ENCODE data around the gene LIME1. TPM values are rescaled to one million over a fixed set of nuclear protein-coding genes. Genes with fewer than 3 reads are reported as not detected.

The LIME1 gene
- total and polyA plus RNA-seq, 10 donors = 24.0 to 96.6 (median 49.5) TPM

DNA sequence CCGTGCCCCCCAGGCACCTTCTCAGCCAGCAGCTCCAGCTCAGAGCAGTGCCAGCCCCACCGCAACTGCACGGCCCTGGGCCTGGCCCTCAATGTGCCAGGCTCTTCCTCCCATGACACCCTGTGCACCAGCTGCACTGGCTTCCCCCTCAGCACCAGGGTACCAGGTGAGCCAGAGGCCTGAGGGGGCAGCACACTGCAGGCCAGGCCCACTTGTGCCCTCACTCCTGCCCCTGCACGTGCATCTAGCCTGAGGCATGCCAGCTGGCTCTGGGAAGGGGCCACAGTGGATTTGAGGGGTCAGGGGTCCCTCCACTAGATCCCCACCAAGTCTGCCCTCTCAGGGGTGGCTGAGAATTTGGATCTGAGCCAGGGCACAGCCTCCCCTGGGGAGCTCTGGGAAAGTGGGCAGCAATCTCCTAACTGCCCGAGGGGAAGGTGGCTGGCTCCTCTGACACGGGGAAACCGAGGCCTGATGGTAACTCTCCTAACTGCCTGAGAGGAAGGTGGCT, 39.1 kb upstream of the LIME1 start:
- peak overlapping the region in 7 of 8 donors; percentile 27 to 63 (median 42) for H3K4me3 ChIP-seq
- intact Hi-C loops (cut with DNase I; ENCODE audit: low total_unique reads) = no loop called here
- WGBS, 5 donors = 55 to 68% (median 58%) methylated on average over 6 to 7 of the region's 7 CpGs
- DNase-seq = peak; percentile 77
- H3K36me3 ChIP-seq = peaks cover 0 to 75% (median 19%) of the 10 kb centered on the region in 6 donors
- H3K27me3 ChIP-seq (replicated peaks in 1 of 7) = peaks cover 0 to 7% (median 0%) of the 10 kb centered on the region in 7 donors
- TF ChIP-seq POLR2AphosphoS5 (IDR thresholded peaks at IDR 0.05) = peak in 1 of 3 donors; percentile 8
- TF ChIP-seq, protein P1, sequence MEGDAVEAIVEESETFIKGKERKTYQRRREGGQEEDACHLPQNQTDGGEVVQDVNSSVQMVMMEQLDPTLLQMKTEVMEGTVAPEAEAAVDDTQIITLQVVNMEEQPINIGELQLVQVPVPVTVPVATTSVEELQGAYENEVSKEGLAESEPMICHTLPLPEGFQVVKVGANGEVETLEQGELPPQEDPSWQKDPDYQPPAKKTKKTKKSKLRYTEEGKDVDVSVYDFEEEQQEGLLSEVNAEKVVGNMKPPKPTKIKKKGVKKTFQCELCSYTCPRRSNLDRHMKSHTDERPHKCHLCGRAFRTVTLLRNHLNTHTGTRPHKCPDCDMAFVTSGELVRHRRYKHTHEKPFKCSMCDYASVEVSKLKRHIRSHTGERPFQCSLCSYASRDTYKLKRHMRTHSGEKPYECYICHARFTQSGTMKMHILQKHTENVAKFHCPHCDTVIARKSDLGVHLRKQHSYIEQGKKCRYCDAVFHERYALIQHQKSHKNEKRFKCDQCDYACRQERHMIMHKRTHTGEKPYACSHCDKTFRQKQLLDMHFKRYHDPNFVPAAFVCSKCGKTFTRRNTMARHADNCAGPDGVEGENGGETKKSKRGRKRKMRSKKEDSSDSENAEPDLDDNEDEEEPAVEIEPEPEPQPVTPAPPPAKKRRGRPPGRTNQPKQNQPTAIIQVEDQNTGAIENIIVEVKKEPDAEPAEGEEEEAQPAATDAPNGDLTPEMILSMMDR (IDR thresholded peaks at IDR 0.05 in 8 of 11, conservative IDR thresholded peaks at IDR 0.05 in 3 of 11) = no peak
- H3K27ac ChIP-seq = peak overlapping the region in 5 of 8 donors; percentile 70 to 77 (median 72)
- peaks cover 31 to 78% (median 57%) of the 10 kb centered on the region in 6 donors for H3K4me1 ChIP-seq
- no peaks in the 10 kb centered on the region for H3K9me3 ChIP-seq

DNA sequence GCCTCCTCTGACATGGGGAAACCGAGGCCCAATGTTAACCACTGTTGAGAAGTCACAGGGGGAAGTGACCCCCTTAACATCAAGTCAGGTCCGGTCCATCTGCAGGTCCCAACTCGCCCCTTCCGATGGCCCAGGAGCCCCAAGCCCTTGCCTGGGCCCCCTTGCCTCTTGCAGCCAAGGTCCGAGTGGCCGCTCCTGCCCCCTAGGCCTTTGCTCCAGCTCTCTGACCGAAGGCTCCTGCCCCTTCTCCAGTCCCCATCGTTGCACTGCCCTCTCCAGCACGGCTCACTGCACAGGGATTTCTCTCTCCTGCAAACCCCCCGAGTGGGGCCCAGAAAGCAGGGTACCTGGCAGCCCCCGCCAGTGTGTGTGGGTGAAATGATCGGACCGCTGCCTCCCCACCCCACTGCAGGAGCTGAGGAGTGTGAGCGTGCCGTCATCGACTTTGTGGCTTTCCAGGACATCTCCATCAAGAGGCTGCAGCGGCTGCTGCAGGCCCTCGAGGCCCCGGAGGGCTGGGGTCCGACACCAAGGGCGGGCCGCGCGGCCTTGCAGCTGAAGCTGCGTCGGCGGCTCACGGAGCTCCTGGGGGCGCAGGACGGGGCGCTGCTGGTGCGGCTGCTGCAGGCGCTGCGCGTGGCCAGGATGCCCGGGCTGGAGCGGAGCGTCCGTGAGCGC, 38.5 kb upstream of the LIME1 start:
- DNase-seq = peak; percentile 73
- Histone ChIP-seq H3K27me3 (replicated peaks in 1 of 7) (peaks cover 0 to 7% (median 0%) of the 10 kb centered on the region in 7 donors), H3K36me3 (peaks cover 0 to 79% (median 19%) of the 10 kb centered on the region in 6 donors), H3K27ac (peak overlapping the region in 7 of 8 donors; percentile 40 to 77 (median 71)), H3K4me1 (peaks cover 30 to 72% (median 56%) of the 10 kb centered on the region in 6 donors), H3K9me3 (no peaks in the 10 kb centered on the region), H3K4me3 (peak overlapping the region in 7 of 8 donors; percentile 27 to 63 (median 42))
- 64 to 80% (median 73%) methylated on average over 21 to 40 of the region's 40 CpGs for WGBS, 5 donors
- TF ChIP-seq POLR2AphosphoS5 (IDR thresholded peaks at IDR 0.05) = peak in 2 of 3 donors; percentile 47 to 64
- no peak for TF ChIP-seq POLR2A (IDR thresholded peaks at IDR 0.05)
- TF ChIP-seq, protein P1 (IDR thresholded peaks at IDR 0.05 in 8 of 11, conservative IDR thresholded peaks at IDR 0.05 in 3 of 11) = no peak
- intact Hi-C loops (cut with DNase I; ENCODE audit: low total_unique reads) = no loop called here

DNA sequence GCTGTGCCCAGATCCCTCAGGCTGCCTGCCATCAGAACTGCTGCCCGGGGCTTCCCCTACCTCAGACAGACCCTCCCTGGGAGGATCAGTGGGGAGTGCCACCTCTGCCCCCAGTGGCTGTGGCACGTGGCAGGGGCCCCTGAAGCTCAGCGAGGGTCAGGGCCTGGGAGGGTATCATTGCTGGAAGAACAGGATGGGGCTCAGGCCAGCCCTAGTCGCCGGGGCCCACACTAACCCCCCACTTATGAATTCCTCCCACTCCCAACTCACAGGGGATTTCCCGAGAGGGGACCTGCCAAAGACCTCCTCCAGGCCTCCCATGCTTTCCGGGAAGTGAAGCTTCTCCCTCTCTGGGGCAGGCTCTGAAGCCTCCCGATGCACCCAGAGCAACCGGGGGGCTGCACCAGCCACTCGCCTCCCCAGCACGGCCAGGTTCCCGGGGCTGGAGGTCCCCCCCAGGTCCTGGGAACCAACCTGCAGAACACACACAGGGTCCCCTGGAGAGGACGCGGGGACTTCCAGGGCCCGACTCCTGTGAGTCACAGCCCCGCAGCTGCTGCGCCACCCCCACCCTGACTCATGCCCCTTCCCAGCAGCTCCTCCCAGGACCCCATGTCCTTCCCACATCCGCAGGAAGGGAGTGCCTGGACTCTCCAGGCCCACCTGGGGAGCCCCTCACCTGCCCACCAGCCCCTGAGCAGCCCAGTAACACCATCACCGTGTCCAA, 37.6 kb upstream of the LIME1 start:
- 43 to 68% (median 52%) methylated on average over 12 to 19 of the region's 19 CpGs for WGBS, 5 donors
- no peak for TF ChIP-seq POLR2A (IDR thresholded peaks at IDR 0.05)
- peak in 2 of 3 donors; percentile 20 to 77 for TF ChIP-seq POLR2AphosphoS5 (IDR thresholded peaks at IDR 0.05)
- Histone ChIP-seq H3K27ac (peak overlapping the region; percentile 29 to 77 (median 70)), H3K36me3 (peaks cover 0 to 83% (median 19%) of the 10 kb centered on the region in 6 donors), H3K27me3 (replicated peaks in 1 of 7) (peaks cover 0 to 7% (median 0%) of the 10 kb centered on the region in 7 donors), H3K9me3 (no peaks in the 10 kb centered on the region), H3K4me1 (peaks cover 30 to 80% (median 58%) of the 10 kb centered on the region in 6 donors), H3K4me3 (peak overlapping the region in 6 of 8 donors; percentile 27 to 63 (median 40))
- DNase-seq = peak; percentile 76
- intact Hi-C loops (cut with DNase I; ENCODE audit: low total_unique reads) = no loop called here

DNA sequence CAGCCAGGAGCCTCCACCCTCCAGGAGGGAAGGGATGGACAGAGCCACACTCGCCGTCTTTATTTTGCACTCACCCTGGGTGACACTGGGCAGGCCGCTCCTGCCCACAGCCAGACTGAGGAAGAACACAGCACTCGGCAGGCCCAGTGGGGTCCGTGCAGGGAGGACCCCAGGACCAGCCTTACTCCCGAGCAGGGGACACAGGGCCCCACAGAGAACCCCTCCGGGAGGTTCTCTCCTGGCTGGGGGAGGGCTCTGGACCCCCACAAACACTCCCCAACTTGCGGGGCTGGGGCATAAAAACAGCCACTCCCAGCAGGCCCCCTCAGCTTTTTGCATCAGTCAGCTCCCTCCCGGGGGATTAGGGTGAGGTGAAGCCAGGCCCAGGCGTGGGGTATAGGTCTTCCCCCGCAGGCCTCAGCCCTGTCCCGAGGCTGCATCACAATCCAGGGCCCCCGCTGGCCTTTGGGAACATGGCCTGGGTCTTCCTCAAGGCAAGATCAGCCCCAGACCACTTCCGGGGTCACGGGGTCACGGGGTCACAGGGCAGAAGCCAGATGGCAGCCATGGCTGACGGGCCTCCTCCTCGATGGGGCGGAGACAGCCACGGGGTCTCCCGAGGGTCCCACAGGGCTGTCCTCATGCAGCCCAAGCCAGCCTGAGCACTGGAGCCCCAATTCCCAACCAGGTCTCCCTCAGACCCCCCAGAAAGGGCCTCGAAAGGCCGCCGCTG, 36.8 kb upstream of the LIME1 start:
- intact Hi-C loops (cut with DNase I; ENCODE audit: low total_unique reads) = loop anchor here (10.0 kb wide), 1 partner anchor 165 kb away; the partner anchor contains the start of genes ABHD16B and TPD52L2
- H3K9me3 ChIP-seq = no peaks in the 10 kb centered on the region
- H3K4me1 ChIP-seq = peaks cover 30 to 85% (median 61%) of the 10 kb centered on the region in 6 donors
- WGBS, 5 donors = 80 to 87% (median 82%) methylated on average over 14 to 24 of the region's 24 CpGs
- peak overlapping the region; percentile 27 to 77 (median 70) for H3K27ac ChIP-seq
- peak in 2 of 3 donors; percentile 17 to 41 for TF ChIP-seq POLR2AphosphoS5 (IDR thresholded peaks at IDR 0.05)
- no peak for TF ChIP-seq POLR2A (IDR thresholded peaks at IDR 0.05)
- peaks cover 0 to 83% (median 22%) of the 10 kb centered on the region in 6 donors for H3K36me3 ChIP-seq
- H3K4me3 ChIP-seq = no peak overlapping the region
- H3K27me3 ChIP-seq (replicated peaks in 1 of 7) = peaks cover 0 to 7% (median 0%) of the 10 kb centered on the region in 7 donors
- DNase-seq = peak; percentile 70
